ENCODE measurements around the gene WFS1.

DNA sequence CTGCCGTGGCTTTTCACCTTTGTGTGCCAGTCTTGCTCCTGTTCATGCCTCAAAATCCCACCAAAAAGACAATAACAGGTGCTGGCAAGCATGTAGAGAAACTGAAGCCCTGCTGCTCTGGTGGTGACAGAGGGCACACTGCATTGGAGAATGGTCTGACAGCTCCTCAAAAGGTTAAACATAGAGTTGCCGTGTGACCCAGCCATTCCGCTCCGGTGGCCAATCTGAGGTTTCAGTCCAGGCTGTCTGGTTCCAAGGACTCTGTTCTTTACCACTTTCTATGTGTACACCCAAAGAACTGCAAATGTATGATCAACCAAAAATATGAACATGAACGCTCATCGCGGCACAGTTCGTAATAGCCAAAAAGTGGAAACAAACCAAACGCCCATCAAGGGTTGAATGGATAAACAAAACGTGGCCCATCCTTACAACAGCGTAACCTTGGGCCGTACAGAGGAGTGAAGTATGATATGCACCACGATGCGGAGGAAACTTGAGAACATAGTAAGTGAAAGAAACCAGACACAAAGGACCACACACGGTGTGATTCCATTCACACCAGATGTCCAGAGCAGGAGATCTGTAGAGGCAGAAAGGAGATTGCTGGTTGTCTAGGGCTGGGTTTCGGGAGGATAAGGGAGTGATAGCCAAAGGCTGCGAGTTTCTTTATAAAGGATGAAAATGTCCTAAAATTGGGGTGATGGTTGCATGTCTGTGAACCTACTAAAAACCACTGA is 33.6 kb upstream of the WFS1 start:
- TF ChIP-seq, protein P1, sequence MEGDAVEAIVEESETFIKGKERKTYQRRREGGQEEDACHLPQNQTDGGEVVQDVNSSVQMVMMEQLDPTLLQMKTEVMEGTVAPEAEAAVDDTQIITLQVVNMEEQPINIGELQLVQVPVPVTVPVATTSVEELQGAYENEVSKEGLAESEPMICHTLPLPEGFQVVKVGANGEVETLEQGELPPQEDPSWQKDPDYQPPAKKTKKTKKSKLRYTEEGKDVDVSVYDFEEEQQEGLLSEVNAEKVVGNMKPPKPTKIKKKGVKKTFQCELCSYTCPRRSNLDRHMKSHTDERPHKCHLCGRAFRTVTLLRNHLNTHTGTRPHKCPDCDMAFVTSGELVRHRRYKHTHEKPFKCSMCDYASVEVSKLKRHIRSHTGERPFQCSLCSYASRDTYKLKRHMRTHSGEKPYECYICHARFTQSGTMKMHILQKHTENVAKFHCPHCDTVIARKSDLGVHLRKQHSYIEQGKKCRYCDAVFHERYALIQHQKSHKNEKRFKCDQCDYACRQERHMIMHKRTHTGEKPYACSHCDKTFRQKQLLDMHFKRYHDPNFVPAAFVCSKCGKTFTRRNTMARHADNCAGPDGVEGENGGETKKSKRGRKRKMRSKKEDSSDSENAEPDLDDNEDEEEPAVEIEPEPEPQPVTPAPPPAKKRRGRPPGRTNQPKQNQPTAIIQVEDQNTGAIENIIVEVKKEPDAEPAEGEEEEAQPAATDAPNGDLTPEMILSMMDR (IDR thresholded peaks at IDR 0.05; ENCODE audit: control extremely low read depth in 1 of 3, insufficient read depth in 1 of 3, low read depth in 1 of 3, low read length in 3 of 3), result no peak
- TF ChIP-seq JUND (IDR thresholded peaks at IDR 0.05; ENCODE audit: low read length) (no peak), TAF1 (IDR thresholded peaks at IDR 0.05; ENCODE audit: low read depth, low read length) (no peak), GTF2F1 (IDR thresholded peaks at IDR 0.05; ENCODE audit: borderline replicate concordance, low read depth, low read length) (no peak), POLR2AphosphoS5 (IDR thresholded peaks at IDR 0.05; ENCODE audit: low read depth, low read length) (no peak)
- TF ChIP-seq, protein P2, sequence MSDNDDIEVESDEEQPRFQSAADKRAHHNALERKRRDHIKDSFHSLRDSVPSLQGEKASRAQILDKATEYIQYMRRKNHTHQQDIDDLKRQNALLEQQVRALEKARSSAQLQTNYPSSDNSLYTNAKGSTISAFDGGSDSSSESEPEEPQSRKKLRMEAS (IDR thresholded peaks at IDR 0.05), result no peak
